K562 (cell line): ENCODE measurements around the gene EBNA1BP2. TPM values are rescaled to one million over a fixed set of nuclear protein-coding genes. Genes with fewer than 3 reads are reported as not detected.

ENCODE experiments used
- ATAC-seq: fragments of 200-7000 bp; cut with Tn5 transposase; 3 replicates; pipeline ENCODE4 v1.9.1; 2020; ENCODE audit warnings: moderate library complexity
- BruUV-seq: library from RNA; stranded (reverse); fragments of 400-500 nt; replicated peaks from 2 replicates; lab custom pipeline; 2021; lab: Mats Ljungman, UMichigan
- CTCF ChIA-PET: fragments of 300-600 bp; formaldehyde crosslinking; extraction: SDS; loops from one replicate; lab custom pipeline; 2021; ENCODE audit warnings: low intra/inter-chr PET ratio; lab: Yijun Ruan, JAX
- POLR2A ChIA-PET: fragments of 300-600, 350-650 bp; sonication (Branson Sonifier 250); formaldehyde crosslinking; extraction: SDS; loops from one replicate; lab custom pipeline; 2021; ENCODE audit warnings: antibody characterized with exemption, inconsistent platforms; lab: Yijun Ruan, JAX
- DNase-seq, 4 experiments: peaks; one replicate each; pipeline versions ENCODE4 v3.0.0 to v3.0.0-alpha.2; 2011 to 2018; ENCODE audit warnings: low spot score in 3 of 4, mixed read lengths in 3 of 4; ENCODE audit errors: extremely low read depth in 1 of 4
- FAIRE-seq: peaks from 2 replicates; lab custom pipeline; 2011; peaks lifted over from hg19 to GRCh38; lab: Jason Lieb, UNC
- H2AFZ ChIP-seq: 2 replicates; pipeline ENCODE4 v1.6.0; 2011; ENCODE audit warnings: low read depth, low read length, control low read depth, inconsistent platforms
- H3K27ac ChIP-seq: fragments of 200-600 bp; 3 replicates; pipeline ENCODE4 v1.8.0; 2011; ENCODE audit warnings: low read depth, mild to moderate bottlenecking, control low read depth, inconsistent platforms, low read length, moderate library complexity, mixed read lengths; ENCODE audit errors: extremely low read depth
- H3K27me3 ChIP-seq, 2 experiments: fragments of 300-600 bp in 1 of 2; 2 replicates in 1 of 2; 3 replicates in 1 of 2; pipeline versions ENCODE4 v1.6.0 to v1.8.0; 2011; ENCODE audit warnings: inconsistent platforms in 2 of 2, low read length in 2 of 2, mild to moderate bottlenecking in 1 of 2, mixed read lengths in 1 of 2, moderate library complexity in 1 of 2; ENCODE audit not compliant: control insufficient read depth in 2 of 2, insufficient read depth in 2 of 2
- H3K36me3 ChIP-seq: fragments of 300-600 bp; 3 replicates; pipeline ENCODE4 v1.8.0; 2011; ENCODE audit warnings: mild to moderate bottlenecking, low read length, inconsistent platforms; ENCODE audit not compliant: control insufficient read depth, insufficient read depth
- H3K4me1 ChIP-seq, 2 experiments: fragments of 200-600 bp in 1 of 2; replicated peaks in 1 of 2; 2 replicates in 1 of 2; 3 replicates in 1 of 2; pipeline versions ENCODE4 v1.5.1 to v1.8.0; 2011; ENCODE audit warnings: inconsistent platforms in 2 of 2, low read length in 2 of 2, mild to moderate bottlenecking in 1 of 2, mixed read lengths in 1 of 2, moderate library complexity in 1 of 2; ENCODE audit not compliant: control insufficient read depth in 2 of 2, insufficient read depth in 2 of 2
- H3K4me2 ChIP-seq: 2 replicates; pipeline ENCODE4 v1.6.1; 2011; ENCODE audit warnings: low read length, control low read depth, inconsistent platforms, mixed read lengths; ENCODE audit not compliant: insufficient read depth
- H3K4me3 ChIP-seq: fragments of 200-600 bp; sonication (generic), shearing (Covaris generic); 2 replicates; pipeline ENCODE4 v1.5.1; 2016; ENCODE audit warnings: control low read depth, inconsistent platforms
- H3K79me2 ChIP-seq: fragments of 200-600 bp; 3 replicates; pipeline ENCODE4 v1.8.0; 2011; ENCODE audit warnings: low read length, inconsistent platforms; ENCODE audit not compliant: control insufficient read depth, insufficient read depth
- H3K9ac ChIP-seq, 2 experiments: 2 replicates each; pipeline versions ENCODE4 v1.6.0 to v1.6.1; 2011; ENCODE audit warnings: low read depth in 2 of 2, low read length in 2 of 2, control low read depth in 1 of 2, inconsistent platforms in 1 of 2, mild to moderate bottlenecking in 1 of 2, mixed read lengths in 1 of 2; ENCODE audit not compliant: insufficient read depth in 1 of 2
- H3K9me1 ChIP-seq: one replicate; pipeline ENCODE4 v1.6.0; 2011; ENCODE audit warnings: inconsistent platforms, mild to moderate bottlenecking, low read length, moderate library complexity; ENCODE audit not compliant: control insufficient read depth, insufficient read depth
- H3K9me3 ChIP-seq: replicated peaks from 2 replicates; pipeline ENCODE4 v1.5.1; 2011; ENCODE audit warnings: low read depth, low read length, inconsistent platforms; ENCODE audit not compliant: control insufficient read depth, insufficient read depth
- H4K20me1 ChIP-seq: replicated peaks from 2 replicates; pipeline ENCODE4 v1.6.1; 2011; ENCODE audit warnings: low read length, inconsistent platforms, mixed read lengths; ENCODE audit not compliant: control insufficient read depth, insufficient read depth
- FOSL1 ChIP-seq: fragments of 200-800 bp; sonication (Bioruptor generic); conservative IDR thresholded peaks from 2 replicates; pipeline ENCODE4 v1.6.1; 2016; ENCODE audit warnings: missing genetic modification characterization, missing compliant biosample characterization
- GATA2 ChIP-seq: sonication (generic); formaldehyde crosslinking; IDR thresholded peaks from 2 replicates; pipeline ENCODE4 v1.4.0; 2020; ENCODE audit warnings: mild to moderate bottlenecking, missing genetic modification reagents
- POLR2AphosphoS5 ChIP-seq: IDR thresholded peaks from 2 replicates; pipeline ENCODE4 v1.6.1; 2011; ENCODE audit warnings: mild to moderate bottlenecking, low read depth, low read length, moderate library complexity; ENCODE audit not compliant: control insufficient read depth, insufficient read depth
- PTBP1 ChIP-seq: fragments of 200-400 bp; formaldehyde crosslinking; IDR thresholded peaks from 2 replicates; pipeline ENCODE4 v1.6.1; 2017; ENCODE audit warnings: low read depth, low read length
- SLC30A9 ChIP-seq: fragments of 250-450 bp; sonication (Bioruptor Pico); IDR thresholded peaks from 2 replicates; pipeline ENCODE4 v1.8.0; 2022; ENCODE audit warnings: mild to moderate bottlenecking, moderate library complexity
- WGBS: fragments of 100-300 bp; shearing (Covaris generic); methylation state at CpG from one replicate; pipeline ENCODE4 v1.1.6; 2016; ENCODE audit warnings: low coverage, mixed read lengths; ENCODE audit not compliant: insufficient coverage; ENCODE audit errors: missing lambda C conversion rate; 5-methylcytosine and 5-hydroxymethylcytosine counted together
- in situ Hi-C: fragments of 300-500 bp; cut with MboI; formaldehyde crosslinking; loops from 4 replicates; pipeline ENCODE4 v1.15.0; 2018; ENCODE audit warnings: inconsistent platforms, mixed read lengths
- intact Hi-C: fragments of 100-400 bp; cut with micrococcal nuclease; formaldehyde crosslinking; loops from 2 replicates; pipeline ENCODE4 v1.14.2; 2022
- polyA plus RNA-seq, 8 experiments: library from polyadenylated mRNA; depleted of rRNA in 4 of 8; stranded (reverse) in 5 of 8; unstranded in 3 of 8; fragments of >200 nt; fragmentation: Nextera tagmentation in 2 of 8; fragmentation: Illumina TruSeq in 1 of 8; extraction: Ambion mirVana in 2 of 8; extraction: Trizol in 1 of 8; gene quantifications; 2 replicates each; pipeline versions ENCODE4 v1.2.1 to v1.2.3, GENCODE V29; 2011 to 2014; ENCODE audit warnings: inconsistent platforms in 1 of 8, missing spikeins in 1 of 8
- total RNA-seq, 7 experiments: library from RNA; depleted of rRNA in 6 of 7; stranded (reverse); fragments of >200 nt in 6 of 7; fragmentation: Illumina TruSeq in 2 of 7; extraction: Trizol in 2 of 7; gene quantifications; 2 replicates each; pipeline versions ENCODE4 v1.2.1 to v1.2.3, GENCODE V29; 2011 to 2021; ENCODE audit warnings: low replicate concordance in 1 of 7
- TF ChIP-seq, protein P1 (sequence below): sonication (generic); formaldehyde crosslinking; IDR thresholded peaks from 2 replicates; pipeline ENCODE4 v1.8.1; 2023; ENCODE audit warnings: mild to moderate bottlenecking, missing genetic modification reagents
- TF ChIP-seq, protein P2 (sequence below): fragments of 200-800 bp; sonication (Bioruptor generic); IDR thresholded peaks from 2 replicates; pipeline ENCODE4 v1.6.1; 2017; ENCODE audit warnings: missing genetic modification characterization, missing compliant biosample characterization
- TF ChIP-seq, protein P3 (sequence below): sonication (generic); formaldehyde crosslinking; IDR thresholded peaks from 2 replicates; pipeline ENCODE4 v1.8.0; 2022; ENCODE audit warnings: missing genetic modification reagents, mild to moderate bottlenecking, borderline replicate concordance

EBNA1BP2 gene
- total and polyA plus RNA-seq, 9 of the 15 experiments (the other 6 are each of a cell fraction or from before 2014, with no cell fraction given), result 95.2 to 349 (median 249) TPM

DNA sequence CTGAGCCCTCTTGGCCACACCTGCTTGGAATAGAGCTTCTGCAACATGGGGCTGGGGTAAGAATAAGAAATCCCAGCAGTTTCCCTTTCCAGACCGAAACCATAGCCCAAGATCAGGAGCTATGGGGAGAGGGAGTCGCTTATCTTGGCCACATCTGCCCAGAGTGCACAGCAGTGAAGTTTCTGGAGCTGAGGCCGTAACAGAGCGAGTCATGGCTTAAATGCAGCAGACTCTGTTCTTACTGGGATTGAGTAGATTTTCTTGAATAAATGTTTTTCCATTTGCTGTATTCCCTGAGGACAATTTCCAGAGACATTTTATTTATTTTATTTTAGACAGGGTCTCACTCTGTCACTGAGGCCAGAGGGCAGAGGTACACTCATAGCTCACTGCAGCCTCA is 33.6 kb upstream of the EBNA1BP2 start (continued):
- TF ChIP-seq, protein P1, sequence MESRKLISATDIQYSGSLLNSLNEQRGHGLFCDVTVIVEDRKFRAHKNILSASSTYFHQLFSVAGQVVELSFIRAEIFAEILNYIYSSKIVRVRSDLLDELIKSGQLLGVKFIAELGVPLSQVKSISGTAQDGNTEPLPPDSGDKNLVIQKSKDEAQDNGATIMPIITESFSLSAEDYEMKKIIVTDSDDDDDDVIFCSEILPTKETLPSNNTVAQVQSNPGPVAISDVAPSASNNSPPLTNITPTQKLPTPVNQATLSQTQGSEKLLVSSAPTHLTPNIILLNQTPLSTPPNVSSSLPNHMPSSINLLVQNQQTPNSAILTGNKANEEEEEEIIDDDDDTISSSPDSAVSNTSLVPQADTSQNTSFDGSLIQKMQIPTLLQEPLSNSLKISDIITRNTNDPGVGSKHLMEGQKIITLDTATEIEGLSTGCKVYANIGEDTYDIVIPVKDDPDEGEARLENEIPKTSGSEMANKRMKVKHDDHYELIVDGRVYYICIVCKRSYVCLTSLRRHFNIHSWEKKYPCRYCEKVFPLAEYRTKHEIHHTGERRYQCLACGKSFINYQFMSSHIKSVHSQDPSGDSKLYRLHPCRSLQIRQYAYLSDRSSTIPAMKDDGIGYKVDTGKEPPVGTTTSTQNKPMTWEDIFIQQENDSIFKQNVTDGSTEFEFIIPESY, result no peak
- TF ChIP-seq PTBP1, result no peak
- TF ChIP-seq FOSL1 (tag), result no peak
- TF ChIP-seq, protein P2, sequence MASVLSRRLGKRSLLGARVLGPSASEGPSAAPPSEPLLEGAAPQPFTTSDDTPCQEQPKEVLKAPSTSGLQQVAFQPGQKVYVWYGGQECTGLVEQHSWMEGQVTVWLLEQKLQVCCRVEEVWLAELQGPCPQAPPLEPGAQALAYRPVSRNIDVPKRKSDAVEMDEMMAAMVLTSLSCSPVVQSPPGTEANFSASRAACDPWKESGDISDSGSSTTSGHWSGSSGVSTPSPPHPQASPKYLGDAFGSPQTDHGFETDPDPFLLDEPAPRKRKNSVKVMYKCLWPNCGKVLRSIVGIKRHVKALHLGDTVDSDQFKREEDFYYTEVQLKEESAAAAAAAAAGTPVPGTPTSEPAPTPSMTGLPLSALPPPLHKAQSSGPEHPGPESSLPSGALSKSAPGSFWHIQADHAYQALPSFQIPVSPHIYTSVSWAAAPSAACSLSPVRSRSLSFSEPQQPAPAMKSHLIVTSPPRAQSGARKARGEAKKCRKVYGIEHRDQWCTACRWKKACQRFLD (CRISPR knock-in tag), result no peak
- TF ChIP-seq GATA2, result no peak

DNA sequence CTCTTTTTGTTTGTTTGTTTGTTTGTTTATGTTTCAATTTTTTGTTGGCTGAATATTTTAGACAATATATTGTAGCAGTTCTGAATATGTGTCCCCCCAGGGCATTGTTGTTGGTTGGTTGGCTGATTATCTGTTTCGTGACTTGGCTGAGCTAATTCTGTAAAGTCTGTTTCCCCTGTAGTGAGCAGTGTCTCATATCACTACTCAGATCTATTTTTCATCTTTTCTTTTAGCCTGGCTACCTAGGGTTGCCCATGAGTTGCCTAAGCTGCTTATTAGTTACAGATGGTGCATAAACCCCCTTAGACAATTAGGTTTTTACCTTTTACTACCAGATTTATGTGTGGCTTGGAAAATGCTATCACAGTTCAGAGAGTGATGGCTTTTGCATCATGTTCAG is 32.3 kb upstream of the EBNA1BP2 start:
- H3K36me3 ChIP-seq, result no peaks in the 10 kb centered on the region
- no peak overlapping the region for H2AFZ ChIP-seq
- 0% methylated on average over 1 of the region's 1 CpG for WGBS
- no peaks in the 10 kb centered on the region for H4K20me1 ChIP-seq
- H3K79me2 ChIP-seq, result no peaks in the 10 kb centered on the region
- BruUV-seq, result no TSS peak
- peaks cover 0 to 3% of the 10 kb centered on the region in 2 experiments; a peak in 3 of 5 replicates for H3K4me1 ChIP-seq
- H3K4me2 ChIP-seq, result no peak overlapping the region
- H3K9me3 ChIP-seq, result no peaks in the 10 kb centered on the region
- H3K27ac ChIP-seq, result no peak overlapping the region
- in situ Hi-C loops (no loop called here), intact Hi-C loops (no loop called here)
- no peak overlapping the region for H3K4me3 ChIP-seq
- FAIRE-seq (no peak), ATAC-seq (no peak), DNase-seq (no peak)
- H3K27me3 ChIP-seq, result peaks cover 24 to 61% of the 10 kb centered on the region in 2 experiments
- ChIA-PET POLR2A (interaction anchor here (1.0 to 1.1 kb wide), 2 partner anchors 14 to 27 kb away, joined by 3 read pairs; no protein-coding TSS in a partner anchor), CTCF (no interaction called here)
- TF ChIP-seq POLR2AphosphoS5 (no peak), SLC30A9 (CRISPR knock-in tag) (no peak)
- TF ChIP-seq, protein P3, sequence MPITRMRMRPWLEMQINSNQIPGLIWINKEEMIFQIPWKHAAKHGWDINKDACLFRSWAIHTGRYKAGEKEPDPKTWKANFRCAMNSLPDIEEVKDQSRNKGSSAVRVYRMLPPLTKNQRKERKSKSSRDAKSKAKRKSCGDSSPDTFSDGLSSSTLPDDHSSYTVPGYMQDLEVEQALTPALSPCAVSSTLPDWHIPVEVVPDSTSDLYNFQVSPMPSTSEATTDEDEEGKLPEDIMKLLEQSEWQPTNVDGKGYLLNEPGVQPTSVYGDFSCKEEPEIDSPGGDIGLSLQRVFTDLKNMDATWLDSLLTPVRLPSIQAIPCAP (CRISPR knock-in tag), result no peak
- H3K9ac ChIP-seq, result no peak overlapping the region
- H3K9me1 ChIP-seq, result no peaks in the 10 kb centered on the region
